GM21526 (cell line): ENCODE measurements around the gene CMYA5.
"Not testable (repeated sequence)": the region's sequence is repeated elsewhere in the genome, so short reads cannot be mapped to it uniquely, and the experiment has no call there.

Experiments
- ATAC-seq: cut with Tn5 transposase; IDR thresholded peaks from one replicate; pipeline ENCODE4 v1.9.1; 2021; ENCODE audit warnings: moderate library complexity; ENCODE audit not compliant: unreplicated experiment, low FRiP score

CMYA5 gene

DNA sequence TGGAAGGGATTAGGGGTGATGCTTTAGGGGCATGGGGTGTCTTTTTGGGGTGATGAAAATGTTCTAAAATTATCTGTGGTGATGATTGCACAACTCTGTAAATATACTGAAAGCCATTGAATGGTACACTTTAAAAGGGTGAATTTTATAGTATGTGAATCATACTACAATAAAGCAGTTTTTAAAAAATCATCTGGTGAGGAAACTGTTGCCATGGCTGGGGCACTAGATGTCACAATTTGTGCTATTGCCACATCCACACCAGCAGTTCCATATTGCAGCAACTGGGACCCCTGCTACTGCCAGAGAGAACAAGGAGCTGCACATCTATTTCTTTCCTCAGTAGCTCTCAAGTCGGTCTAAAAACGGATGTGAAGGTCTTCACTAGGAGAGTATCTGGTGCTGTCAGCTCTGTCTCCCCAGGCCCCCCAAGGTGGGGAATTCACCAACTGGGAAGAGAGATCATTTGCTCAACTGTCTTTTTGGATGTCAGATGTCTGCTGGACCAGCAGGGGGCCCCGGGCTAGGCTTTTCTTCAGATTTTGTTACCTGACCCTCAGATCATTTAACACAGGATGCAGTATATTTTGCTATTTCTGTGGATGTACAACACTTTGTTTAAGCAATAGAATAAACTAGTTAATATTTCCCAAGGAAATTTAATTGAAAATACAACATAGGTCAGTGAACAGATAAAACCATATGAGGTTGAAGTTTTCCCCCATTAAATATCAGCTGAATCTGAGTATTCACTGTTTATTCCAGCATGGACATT lies 13.2 kb downstream of the CMYA5 start:
- no peak for ATAC-seq

DNA sequence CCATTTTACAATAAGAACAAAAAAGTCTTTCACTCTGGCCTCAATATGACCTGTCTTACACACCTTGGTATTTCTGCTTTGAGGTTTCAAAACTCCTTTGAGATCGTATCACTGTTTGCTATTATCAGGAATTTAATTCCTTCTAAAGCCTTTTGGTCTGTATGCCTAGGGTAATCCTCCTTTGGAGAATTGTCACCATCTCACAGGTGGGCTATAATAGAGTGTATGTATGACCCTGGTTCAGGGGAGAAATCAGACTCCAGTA lies 13.7 kb downstream of the CMYA5 start:
- no peak for ATAC-seq

DNA sequence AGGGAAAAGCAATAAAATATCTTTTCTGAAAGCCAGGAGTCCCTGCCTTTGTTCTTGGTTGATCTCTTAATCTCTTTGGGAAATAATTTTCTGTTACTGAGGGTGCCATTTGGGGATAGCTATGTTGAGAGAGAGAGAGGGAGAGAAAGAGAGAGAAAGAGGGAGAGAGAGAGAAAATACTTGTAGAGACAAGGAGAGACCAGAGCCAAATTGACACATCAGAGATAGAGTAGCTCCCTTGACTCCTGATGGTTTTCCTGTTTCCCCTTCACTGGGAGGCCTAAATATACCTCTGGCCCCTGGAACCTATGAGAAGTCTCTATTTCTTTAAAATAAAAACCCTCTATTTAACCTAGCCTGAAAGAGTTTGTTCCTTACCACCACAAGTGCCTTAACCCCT lies 14.9 kb downstream of the CMYA5 start:
- no peak for ATAC-seq

DNA sequence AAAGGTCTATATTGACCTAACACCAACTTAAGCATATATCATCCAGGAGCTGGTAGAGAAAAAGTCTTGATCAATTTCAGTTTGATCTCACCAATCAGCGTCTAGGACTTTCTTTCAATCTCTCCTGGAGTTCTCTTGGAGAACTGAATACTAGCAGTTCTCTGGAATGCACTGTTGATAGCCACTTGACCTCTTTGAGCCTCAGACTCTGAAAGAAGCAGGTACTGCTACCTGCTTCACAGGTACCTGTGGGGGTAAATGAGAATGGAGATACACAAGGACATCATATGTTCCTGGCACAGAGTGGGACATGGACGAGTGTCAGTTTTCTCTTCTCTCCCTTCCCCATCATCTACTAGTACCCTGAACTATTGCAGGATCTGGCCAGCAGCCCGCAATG lies 16.0 kb downstream of the CMYA5 start:
- ATAC-seq = no peak

DNA sequence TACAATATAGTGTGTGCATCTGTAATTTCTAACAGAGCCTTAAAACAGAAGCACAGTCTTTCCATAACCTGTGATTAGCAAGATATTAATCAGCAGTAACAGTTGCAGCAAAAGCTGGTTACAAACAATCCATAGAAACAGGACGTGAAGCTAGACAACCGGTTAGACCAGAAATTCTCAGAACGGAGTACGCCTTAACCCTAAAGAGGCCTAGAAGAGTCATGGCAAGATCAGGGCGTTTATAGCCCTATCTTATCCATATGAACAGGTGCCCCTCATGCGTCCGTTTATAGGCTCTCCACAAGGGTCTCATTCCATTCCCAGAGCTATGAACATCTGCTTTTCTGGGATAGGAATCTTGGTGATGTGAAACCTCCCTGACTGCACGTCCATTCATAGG lies 16.7 kb downstream of the CMYA5 start:
- ATAC-seq = not testable (repeated sequence)

DNA sequence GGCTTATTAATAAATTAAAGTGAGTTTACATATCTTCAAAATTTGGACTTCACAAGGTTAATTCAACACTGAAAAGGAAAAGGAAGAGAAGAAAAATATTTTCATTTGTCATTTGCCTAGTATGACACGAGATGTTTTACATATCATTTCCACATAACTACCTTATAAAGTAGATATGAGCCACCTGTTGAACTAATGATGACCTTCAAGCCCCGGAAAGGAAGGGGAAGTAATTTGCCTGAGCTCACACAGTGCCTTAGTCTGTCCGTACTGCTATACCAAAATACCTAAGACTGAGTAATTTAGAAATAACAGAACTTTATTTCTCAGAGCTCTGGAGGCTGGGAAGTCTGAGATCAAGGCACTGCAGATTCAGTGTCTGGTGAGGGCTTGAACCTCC lies 17.9 kb downstream of the CMYA5 start:
- ATAC-seq = no peak

DNA sequence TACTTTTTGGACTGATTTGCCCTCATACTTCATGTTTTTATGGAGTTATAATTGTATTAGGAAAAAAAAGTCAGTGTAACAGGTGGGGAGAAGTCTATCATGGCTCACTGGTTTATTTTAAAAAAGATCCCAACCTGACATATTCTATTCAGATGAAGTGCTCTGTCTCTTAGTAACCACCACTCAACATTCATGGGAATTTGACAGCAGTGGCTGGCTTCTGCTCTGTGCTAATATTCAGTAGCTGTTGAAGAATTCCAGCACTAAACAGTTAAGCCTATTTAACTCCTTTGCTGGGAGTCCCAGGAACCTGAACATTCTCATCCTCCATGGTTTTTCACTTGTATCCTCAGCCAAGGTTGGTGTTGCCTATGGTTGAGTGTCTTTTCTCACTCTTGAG lies 23.1 kb downstream of the CMYA5 start:
- no peak for ATAC-seq

DNA sequence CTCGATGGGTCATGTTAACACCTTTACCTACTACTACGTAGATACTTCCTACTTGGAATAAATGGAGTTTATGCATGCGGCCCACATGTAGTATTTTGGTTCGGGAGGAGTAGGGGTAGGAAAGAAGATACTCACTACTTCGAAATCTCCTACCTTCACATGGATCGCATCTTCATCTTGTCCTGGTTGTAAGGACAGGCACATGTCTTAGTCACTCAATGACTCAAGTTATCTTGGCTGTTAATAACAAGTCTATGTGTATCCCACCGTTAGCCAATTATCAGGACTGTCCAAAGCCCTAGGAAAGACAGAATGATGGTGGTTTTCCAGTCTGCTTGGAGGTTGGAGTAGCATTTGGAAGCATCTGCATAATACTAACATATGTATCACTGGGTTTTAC lies 24.1 kb downstream of the CMYA5 start:
- no peak for ATAC-seq

DNA sequence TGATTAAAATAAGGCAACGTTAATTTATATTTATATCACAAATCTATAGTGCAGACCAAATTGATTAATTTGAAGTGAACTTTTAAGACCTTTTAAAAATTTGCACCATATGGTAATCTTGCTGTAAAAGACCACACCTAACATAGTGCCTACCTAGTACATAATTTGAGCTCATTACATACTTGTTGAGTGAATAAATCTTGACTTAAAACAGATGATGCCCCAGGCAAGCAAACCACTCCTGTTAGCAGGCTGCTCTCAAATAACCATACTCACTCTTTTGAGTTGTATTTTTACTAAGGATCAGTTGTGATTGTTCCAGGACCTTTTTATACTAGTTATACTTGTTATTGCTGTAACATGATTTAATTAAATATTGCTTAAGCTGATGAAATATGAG lies 27.2 kb downstream of the CMYA5 start:
- ATAC-seq = no peak

DNA sequence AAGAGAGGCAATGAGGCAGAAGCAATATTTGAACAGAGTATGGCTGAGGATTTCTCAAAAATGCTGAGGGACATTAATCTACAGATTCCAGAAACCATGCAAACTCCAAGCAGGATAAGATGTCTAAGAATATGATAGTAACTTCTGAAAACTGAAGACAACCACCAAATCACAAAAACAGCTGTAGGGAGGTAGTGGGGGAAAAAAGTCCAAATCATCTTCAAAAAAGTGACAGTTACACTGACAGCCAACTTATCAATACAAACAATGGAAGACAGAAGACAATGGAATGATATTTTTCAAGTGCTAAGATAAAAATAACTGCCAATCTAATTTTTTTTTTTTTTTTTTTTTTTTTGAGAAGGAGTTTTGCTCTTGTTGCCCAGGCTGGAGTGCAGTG lies 30.5 kb downstream of the CMYA5 start:
- ATAC-seq = no peak

DNA sequence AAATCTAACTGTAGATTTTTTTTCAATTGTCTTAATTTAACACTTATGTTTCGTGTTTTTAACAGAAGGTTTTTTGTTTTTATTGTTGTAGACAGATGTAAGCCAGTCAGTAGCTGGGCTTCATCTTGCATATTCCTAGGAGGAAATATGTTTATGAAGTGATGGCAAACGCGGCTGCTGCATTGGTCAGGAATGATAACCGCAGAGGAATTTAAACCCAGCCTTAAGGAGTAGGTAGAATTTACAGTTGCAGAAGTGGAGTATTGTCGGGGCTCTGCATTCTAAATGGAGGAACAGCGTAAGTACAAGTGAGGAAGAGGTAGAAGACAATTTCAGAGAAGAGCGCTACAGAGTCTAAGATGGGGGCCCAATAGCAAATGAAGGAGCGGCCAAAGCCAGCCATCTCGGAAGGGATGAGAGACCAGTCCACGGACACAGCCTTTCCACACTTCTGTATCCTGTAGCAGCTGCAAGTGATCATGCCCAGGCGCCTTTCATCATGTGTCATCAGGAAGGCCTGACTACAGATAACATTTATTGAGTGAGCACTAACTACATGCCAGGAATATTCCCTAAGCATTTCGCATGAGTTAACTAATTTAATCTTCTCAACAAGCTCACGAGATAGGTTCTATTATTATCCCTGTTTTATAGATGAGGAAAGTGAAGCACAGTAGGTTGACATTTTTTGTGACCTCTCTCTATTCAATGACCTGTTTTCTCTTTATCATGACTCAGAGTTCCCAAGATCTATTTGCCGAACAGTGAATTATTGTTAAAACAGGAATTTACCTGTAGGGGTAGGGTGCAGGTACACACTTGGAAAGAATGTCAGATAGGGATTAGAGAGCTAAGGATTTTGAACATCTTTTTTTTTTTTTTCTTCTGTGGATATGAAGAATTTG lies 38.1 kb downstream of the CMYA5 start:
- ATAC-seq = no peak

DNA sequence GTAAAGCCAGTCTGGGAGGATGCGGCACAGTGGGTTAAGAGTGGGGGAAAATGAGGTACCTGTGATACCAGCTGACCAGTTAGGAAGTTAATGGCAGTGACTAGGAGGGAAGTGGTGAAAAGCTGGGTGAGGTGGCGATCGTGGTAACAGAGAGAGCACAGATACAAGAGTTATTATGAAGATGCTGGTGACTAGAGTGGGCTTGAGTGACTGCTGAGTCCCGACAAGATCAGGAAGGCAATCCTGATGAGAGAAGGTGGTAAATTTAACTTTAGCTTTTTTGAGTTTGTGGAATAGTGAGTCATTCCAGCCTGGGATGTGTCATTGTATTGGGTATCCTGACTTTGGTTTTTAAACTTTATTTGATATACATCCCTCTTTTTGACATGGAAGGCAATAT lies 38.8 kb downstream of the CMYA5 start:
- no peak for ATAC-seq

DNA sequence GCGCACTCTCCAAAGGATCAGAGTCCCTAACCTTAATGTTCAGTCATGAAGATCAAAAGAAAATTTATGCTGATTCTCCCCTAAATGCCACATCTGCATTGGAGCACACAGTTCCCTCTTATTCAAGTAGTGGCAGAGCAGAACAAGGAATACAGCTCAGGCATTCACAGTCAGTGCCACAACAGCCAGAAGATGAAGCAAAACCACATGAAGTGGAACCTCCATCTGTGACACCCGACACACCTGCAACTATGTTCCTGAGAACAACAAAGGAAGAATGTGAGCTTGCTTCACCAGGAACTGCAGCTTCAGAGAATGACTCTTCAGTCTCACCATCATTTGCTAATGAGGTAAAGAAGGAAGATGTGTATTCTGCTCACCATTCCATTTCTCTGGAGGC lies 40.0 kb downstream of the CMYA5 start:
- ATAC-seq = no peak

DNA sequence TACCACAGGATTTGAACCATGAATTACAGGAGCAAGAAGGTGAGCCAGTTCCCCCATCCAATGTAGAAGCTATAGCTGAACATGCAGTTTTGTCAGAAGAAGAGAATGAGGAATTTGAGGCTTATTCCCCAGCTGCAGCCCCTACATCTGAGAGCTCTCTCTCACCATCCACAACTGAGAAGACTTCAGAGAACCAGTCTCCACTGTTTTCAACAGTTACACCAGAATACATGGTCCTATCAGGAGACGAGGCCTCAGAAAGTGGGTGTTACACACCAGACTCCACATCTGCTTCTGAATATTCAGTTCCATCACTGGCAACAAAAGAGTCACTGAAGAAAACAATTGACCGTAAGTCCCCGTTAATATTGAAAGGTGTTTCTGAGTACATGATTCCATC lies 40.9 kb downstream of the CMYA5 start:
- ATAC-seq = no peak

DNA sequence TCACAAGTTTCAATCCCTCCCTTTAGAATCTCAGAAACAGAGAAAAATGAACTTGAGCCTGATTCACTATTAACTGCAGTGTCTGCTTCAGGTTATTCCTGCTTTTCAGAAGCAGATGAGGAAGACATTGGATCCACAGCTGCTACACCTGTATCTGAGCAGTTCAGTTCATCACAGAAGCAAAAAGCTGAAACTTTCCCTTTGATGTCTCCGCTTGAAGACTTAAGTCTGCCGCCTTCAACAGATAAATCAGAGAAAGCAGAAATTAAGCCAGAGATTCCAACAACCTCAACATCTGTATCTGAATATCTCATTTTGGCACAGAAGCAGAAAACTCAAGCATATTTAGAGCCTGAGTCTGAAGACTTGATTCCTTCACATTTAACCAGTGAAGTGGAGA lies 42.1 kb downstream of the CMYA5 start:
- no peak for ATAC-seq

DNA sequence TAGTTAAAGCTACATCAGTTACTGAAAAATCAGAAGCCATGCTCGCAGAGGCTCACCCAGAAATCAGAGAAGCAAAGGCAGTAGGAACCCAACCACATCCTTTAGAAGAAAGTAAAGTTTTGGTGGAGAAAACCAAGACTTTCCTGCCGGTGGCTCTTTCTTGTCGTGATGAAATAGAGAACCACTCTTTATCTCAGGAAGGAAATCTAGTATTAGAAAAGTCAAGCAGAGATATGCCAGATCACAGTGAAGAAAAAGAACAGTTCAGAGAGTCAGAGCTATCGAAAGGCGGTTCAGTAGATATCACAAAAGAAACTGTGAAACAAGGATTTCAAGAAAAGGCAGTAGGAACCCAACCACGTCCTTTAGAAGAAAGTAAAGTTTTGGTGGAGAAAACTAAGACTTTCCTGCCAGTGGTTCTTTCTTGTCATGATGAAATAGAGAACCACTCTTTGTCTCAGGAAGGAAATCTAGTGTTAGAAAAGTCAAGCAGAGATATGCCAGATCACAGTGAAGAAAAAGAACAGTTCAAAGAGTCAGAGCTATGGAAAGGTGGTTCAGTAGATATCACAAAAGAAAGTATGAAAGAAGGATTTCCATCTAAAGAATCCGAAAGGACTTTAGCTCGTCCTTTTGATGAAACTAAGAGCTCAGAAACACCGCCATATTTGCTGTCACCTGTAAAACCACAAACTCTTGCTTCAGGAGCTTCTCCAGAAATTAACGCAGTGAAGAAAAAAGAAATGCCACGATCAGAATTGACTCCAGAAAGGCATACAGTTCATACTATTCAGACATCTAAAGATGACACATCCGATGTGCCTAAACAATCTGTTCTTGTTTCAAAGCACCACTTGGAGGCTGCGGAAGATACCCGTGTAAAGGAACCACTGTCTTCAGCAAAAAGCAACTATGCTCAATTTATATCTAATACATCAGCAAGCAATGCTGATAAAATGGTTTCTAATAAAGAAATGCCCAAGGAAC lies 47.2 kb downstream of the CMYA5 start:
- no peak for ATAC-seq

DNA sequence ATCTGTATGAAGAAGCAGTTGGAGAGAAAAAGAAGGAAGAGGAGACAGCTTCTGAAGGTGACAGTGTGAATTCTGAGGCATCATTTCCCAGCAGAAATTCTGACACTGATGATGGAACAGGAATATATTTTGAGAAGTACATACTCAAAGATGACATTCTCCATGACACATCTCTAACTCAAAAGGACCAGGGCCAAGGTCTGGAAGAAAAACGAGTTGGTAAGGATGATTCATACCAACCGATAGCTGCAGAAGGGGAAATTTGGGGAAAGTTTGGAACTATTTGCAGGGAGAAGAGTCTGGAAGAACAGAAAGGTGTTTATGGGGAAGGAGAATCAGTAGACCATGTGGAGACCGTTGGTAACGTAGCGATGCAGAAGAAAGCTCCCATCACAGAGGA lies 48.7 kb downstream of the CMYA5 start:
- ATAC-seq = no peak

DNA sequence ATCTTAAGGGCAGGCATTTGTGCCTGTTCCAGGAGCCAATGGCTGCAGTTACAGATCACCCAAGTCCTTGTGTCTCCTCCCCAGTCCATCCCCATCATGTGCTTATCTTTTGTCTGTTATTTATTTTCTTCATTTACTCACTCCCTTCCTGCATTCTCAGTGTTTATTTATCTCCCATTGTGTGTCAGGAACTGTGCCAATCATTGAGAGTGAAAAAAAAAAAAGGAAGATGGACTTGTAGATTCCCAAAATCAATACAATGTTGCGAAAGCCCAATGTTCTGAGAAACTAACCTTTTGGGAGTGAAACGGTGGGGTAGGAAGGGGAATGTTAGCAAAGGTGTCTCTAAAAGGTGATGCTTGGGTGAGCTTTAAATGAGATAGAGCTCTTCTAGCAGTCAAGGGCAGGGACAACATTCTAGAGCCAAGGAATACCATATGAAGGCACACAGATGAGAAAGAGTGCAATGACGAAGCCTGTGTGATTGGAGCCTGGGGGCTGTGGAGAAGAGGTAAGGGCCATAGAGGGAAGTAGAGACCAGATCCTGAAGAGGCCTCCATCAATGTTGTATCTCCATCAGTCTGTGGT lies 53.0 kb downstream of the CMYA5 start:
- ATAC-seq = no peak

DNA sequence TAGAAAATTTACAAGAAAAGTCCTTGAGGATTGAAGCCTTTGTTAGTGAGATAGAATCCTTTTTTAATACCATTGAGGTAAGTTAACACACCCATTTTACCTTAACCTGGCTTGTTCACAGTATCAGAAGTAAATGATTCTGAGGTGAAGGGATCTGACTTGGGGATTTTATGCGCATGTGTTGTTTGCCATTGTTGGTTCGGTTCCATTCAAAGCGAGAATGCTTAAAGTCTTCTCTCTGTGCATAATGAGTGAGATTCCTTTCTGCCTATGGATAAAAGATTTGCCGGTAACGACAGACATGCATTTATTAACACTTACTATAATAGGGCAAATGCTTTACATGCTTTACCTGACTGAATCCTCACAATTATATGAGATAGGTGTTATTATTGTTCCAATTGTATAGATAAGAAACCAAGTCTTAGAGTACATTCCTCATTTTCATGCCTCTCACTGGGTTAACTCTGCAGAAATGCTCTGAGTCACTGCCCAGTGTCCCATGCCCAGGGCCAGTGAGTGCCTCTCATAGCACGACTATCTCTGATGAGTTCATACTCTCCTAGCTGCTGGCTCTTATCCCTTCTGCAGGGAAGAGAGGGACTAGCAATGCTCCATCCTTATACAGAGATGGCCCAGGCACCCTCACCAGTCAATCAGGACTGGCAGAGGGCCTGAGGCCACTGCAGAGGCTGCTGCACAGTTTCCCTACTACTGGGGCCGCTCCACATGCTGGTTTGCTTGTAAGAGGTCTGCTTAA lies 54.4 kb downstream of the CMYA5 start:
- no peak for ATAC-seq

DNA sequence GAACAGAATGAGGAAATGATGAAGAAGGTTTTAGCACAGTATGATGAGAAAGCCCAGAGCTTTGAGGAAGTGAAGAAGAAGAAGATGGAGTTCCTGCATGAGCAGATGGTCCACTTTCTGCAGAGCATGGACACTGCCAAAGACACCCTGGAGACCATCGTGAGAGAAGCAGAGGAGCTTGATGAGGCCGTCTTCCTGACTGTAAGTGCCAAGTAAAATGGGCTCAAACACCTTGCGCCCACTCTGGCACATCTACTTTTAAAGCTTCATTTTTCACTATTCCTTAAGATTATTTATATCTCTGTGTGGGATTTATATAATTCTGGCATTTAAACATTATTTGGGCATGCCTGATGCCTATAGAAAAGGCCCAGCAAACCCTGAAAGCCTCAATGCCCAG lies 55.6 kb downstream of the CMYA5 start:
- no peak for ATAC-seq
